T-helper 2 cell (primary cell): Measurements from ENCODE around the gene RALGAPA2.

Source experiments
- DNase-seq, 5 experiments: peaks; one replicate each; pipeline versions ENCODE4 v3.0.0 to v3.0.0-alpha.2; 2012 to 2022

The RALGAPA2 gene

DNA sequence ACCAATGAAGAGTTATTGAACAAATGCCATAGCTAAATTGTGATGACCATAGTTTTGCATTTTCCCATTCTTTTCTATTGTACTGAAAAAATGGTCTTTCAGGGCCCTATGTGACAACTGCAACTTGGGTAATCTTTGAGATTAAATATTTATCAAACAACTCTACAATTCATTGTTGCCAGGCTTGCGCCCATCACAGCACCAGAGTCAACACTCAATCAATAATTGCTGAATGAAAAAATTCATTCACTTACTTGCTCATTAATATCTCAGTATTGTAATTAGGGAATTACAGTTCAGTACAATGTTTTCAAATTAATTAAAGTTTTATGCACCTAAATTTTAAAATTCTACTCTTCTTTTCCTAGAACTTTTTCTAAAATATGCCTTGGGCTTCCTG is 7.7 kb upstream of the RALGAPA2 start:
- DNase-seq = no peak

- no peak for DNase-seq
Observed at GRCh38 chr20:20719411-20719810, 7.0 kb upstream of the RALGAPA2 start.

DNA sequence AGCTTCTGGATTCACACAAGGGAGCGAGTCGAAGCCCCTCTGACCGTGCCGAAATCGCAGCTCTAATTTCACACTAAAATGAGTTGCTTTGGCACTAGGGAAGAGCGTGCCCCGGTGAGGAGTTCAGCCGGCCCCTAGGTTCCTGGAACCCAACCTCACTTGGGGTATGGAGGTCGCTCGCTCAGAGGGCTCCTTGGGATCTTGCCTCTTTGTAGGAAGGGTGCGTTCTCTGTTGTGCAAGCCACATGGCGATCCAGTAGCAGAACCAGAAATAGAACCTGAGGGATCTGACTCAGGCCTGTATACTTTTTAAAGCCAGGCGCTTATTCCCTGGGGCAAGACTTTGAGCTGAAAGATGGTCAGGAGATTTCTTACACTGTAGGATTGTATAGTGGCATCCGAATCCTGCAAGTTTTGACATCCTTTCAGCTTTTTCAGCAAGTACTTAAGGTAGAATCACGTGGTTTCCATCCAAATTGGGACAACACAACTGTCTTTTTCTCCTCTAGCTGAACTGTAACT is 861 bp upstream of the RALGAPA2 start:
- DNase-seq = no peak

DNA sequence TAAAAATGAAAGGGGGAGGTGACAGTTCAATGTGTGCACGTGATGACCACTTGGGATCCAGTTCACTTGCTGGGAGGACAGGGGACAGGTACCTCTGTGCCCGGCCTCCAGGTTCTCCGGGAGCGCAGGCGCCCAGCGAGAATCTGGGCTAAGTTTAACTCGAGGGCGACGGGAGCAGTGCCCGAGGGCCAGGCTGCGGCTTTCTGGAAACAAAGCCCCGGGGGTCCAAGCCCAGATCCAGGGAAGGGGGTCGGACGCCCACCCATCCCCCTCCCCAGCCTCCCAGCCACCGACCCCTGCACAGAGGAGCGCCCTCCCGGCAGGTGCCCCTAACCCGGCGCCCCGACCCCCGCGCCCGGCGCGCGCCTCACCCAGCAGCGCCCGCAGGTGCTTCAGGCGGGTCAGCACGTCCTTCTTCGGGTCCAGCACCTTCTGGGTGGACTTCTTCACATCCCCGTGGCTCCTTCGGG is 405 bp downstream of the RALGAPA2 start:
- peak in 1 of 5 experiments; percentile 16 for DNase-seq

GRCh38 chr20:20711413-20711812 is 1.0 kb downstream of the RALGAPA2 start:
- peak in 2 of 5 experiments; percentile 36 to 55 for DNase-seq

DNA sequence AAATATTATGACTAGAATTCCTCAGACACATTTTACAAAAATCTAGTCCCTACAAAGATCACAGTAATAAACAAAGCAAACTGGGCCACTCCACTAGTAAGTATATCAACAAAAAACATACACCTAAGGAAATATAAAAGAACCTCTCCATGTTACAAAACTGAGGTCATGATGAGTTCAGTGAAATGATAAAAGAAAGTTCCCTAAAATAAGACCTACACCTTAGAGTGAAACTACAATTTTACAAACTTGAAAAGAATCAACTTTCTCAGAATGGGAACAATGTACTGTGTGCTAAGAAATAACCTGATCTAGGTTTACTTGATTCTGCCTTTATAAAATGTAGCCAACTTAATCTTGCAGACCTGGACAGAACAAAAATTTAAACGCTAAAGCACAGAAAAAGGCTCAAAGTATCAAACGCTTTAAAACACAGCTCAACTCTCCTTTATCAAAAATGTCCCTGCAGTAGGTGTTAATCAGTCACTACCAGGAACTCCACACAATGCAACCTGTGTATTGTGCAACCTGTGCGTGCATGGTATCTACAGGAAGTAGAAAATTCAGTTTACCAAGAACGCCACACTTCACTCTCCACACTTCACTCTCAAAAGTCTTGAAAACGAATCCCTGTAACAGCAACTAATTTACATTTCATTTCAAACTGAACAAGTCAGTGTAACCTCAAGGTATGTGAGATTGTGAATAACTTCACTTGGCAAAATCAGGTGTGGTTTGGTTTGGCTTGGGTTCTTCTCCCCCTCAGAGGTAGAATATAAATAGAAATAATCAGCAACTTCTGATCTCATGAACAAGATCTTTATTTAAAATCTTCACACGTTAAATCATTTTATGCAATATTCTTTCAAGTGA is 1.8 kb downstream of the RALGAPA2 start:
- peak in 2 of 5 experiments; percentile 29 to 83 for DNase-seq

DNA sequence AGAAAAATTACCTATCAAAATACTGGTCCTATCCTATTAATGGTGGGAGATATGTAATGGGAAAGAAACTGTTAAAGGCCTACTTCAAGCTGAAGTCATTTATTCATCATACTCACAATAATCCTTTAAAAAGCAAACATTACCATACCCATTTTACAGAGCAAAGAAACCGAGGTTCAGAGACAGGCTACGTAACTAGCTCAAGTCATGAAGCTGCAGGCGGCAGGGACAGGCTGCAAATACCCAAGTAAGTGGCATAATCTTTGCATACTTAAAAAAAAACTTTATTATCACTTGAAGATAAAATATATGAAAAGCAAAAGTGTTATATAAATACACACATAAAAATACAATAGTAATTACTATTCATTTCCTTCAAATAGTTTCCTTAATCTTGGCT is 2.6 kb downstream of the RALGAPA2 start:
- no peak for DNase-seq

GRCh38 chr20:20706285-20706684 is 6.2 kb downstream of the RALGAPA2 start:
- DNase-seq = no peak

- DNase-seq = no peak
Observed at GRCh38 chr20:20702330-20703245, 9.9 kb downstream of the RALGAPA2 start.

DNA sequence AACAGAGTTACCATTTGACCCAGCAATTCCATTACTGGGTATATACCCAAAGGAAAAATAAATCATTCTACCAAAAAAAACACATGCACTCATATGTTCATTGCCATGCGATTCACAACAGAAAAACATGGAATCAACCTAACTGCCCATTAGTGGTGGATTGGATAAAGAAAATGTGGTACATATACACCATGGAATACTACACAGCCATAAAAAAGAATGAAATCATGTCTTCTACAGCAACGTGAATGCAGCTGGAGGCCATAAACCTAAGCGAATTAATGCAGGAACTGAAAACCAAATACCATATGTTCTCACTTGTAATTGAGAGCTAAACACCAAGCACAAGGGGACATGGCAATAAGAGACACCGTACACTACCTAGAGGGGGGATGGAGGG is 12.5 kb downstream of the RALGAPA2 start:
- DNase-seq = no peak

DNA sequence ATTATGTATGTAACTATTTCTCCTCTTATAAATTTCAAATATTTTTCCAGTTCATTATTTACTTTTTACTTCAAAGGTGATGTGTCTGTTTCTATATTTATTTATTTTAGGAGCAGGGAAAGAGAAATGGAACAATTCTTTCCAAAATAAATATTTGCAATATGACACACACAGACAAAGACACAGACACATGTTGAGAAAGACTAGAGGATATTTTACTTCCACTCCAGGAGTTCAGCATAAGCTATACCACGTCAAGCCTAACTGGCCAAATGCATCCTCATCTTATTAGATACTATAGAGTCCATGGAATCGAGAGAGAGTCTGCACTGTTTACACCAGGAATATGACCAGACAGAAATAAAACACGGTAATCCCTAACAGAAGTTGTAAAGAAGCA is 13.3 kb downstream of the RALGAPA2 start:
- DNase-seq = no peak

GRCh38 chr20:20697325-20697845 is 15.1 kb downstream of the RALGAPA2 start:
- no peak for DNase-seq

DNA sequence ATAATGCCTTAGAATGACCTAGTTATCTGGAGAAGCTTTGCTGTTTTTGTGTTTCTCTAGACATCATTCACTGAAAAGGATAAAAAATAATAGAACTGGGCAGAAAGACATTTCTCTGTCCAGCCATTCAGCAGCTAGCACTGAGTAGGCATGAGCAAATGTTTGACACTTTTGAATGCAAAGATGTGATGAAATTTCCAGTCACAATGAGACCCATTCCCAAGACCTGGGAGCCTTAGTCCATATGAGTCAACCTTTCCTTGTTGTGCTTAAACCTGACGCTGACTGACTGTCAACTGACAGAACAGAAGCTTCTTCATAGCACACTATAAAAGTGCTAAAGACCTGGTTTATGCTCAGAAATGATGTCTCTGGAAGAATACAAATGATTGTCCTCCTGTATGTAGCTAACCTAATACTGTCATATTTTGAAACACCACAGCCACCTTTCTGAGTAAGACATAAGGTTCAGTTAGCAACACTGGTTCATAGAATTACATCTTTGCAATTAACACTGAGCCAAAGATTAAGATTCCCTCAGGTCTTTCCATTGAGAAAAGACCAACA is 17.1 kb downstream of the RALGAPA2 start:
- DNase-seq = no peak

DNA sequence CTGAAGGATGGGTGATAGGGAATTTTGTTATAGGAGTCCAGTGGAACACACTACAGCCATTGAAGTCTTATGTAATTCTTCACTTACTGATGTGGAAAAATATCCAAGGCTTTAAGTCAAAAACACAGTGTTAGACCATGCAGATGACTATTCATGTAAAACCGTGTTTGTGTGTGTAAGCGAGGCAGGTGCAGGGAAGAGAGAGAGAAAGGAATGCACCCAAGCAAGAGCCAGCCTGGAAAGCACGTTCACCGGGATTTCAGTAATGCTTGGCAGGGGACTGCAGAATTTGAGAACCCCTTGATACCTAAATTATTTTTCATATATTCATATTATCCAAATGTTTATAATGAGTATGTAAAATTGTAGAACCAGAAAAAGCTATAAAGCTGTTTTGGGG is 17.9 kb downstream of the RALGAPA2 start:
- no peak for DNase-seq

DNA sequence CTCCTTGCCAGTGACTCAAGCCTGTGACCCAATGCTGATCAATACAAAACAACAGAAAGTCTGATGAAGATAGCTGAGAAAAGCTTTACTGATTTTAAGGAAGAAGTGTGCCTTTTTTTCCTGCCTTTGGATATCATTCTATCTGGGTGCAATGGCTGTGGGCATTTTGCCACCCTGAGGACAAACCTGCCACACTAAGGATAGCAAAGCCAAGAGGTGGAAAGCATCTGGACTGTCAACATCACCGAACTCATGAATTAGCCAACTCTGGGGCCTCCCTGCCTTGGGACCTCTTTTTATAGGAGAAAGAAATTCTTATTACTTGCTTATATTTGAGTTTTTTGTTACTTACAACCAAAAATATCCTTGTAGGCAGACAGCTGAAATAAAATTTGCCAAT is 19.9 kb downstream of the RALGAPA2 start:
- no peak for DNase-seq

DNA sequence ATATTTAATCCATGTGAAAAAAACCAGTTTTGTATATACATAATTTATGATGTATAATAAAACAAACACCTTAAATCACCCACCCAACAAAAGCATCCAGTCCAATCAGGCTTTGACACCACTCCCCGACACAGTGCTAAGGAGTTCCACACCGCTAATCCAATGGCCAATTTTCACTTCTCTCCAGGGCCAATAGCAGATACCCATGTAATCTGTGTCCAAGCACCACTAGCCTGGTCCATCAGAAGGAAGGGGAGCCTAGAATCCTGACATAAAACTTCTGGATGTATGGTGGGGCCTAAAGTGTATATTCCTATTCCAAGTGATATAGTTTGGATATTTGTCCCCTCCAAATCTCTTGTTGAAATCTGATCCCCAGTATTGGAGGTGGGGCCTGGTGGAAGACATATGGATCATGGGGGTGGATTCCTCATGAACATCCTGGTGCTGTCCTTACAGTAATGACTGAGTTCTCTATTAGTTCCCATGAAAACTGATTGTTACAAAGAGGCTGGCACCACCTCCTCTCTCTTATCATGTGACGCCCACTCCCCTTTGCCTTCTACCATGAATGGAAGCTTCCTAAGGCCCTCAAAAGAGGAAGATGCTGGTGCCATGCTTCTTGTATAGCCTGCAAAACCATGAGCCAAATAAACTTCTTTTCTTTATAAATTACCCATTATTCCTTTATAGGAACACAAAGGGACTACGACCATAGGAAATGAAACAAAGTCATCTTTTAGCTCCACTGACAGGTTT is 20.8 kb downstream of the RALGAPA2 start:
- DNase-seq = no peak

GRCh38 chr20:20690676-20691476 is 21.6 kb downstream of the RALGAPA2 start:
- DNase-seq = no peak

- no peak for DNase-seq
Observed at GRCh38 chr20:20687319-20687718, 25.1 kb downstream of the RALGAPA2 start.

DNA sequence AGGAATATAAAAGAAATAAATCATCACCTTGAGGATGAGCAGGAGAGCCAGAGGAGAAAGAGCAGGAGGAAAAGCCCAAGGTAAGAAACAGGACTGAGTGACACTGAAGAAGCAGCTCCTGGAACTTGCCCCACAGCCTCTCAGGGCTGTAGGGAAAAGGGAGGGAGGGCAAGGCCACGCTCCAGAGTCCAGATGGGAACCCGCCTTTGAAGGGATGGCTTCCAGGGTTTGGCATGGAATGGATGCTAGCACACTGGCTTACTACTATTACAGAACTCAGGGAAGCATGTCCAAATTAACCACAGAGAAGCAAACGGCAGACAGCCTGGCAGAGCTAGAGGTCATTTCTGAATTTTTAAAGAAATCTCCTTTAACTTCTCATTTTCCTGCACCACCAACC is 26.8 kb downstream of the RALGAPA2 start:
- no peak for DNase-seq

DNA sequence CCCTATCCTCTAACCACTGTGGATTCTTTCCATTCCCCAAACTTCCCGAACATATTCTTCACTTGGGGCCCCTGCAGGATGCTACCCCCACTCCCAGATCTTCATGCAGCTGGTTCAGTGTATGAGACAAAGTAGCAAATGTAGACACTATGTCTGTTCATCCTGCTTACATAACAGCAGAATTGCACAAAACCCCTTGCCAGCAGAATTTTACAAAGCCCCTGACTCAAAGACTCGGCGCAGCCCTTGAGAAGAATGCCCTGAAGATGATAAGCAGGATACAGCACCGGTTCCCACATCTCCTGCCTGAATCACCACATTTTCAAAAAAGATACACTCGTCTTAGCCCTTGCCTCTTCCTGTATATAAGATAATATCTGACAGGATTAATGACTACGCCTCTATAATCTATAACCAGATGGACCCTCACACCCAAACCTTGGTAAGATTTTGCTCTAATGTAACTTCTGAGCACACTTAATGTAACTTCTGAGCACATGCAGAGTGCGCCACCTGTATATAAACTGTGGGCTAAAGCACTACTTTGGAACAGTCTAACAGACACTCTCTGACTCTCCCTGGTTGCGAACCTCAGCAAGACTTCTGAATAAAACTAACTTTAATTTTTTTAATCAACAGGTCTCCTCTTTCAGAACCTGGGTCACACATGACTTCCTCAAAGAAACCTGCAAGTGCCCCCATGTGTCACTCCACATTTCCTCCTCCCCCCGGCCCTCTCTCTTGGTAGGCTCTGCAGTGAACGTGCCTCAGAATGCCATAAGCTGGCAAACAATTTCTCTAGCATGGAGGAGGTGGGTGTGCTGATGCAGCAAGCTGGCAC is 28.7 kb downstream of the RALGAPA2 start:
- DNase-seq = no peak
